Adrenal gland (tissue), 5 donors: ENCODE results near the gene ERICH4.

Experiments
- CTCF ChIP-seq, 6 experiments: fragments of 450-650 bp in 4 of 6; fragments of 200-600 bp in 2 of 6; sonication (generic) in 1 of 6; IDR thresholded peaks; 1 replicate in 5 of 6; 2 replicates in 1 of 6; pipeline versions ENCODE4 v1.5.1 to v1.8.0; 2016 to 2021; ENCODE audit warnings: antibody characterized with exemption in 6 of 6, mild to moderate bottlenecking in 2 of 6, moderate library complexity in 1 of 6
- POLR2A ChIP-seq, 2 donors: fragments of 450-650 bp; IDR thresholded peaks; one replicate each; pipeline ENCODE4 v1.6.1; 2017; ENCODE audit warnings: antibody characterized with exemption in 2 of 2, mild to moderate bottlenecking in 2 of 2, moderate library complexity in 1 of 2
- donor health status: DM: no; HTN: no; CAD: no.

GRCh38 chr19:41428481-41428859 lies 14.5 kb upstream of the ERICH4 start:
- TF ChIP-seq POLR2A (IDR thresholded peaks at IDR 0.05) (no peak), CTCF (IDR thresholded peaks at IDR 0.05) (no peak)
